ENCODE results near the gene GNG14. TPM values are rescaled to one million over a fixed set of nuclear protein-coding genes. Genes with fewer than 3 reads are reported as not detected.
A peak's percentile ranks its signal among the peaks of the same experiment; 100 is the strongest.

GNG14 gene
- polyA plus RNA-seq, 4 donors, result not detected

DNA sequence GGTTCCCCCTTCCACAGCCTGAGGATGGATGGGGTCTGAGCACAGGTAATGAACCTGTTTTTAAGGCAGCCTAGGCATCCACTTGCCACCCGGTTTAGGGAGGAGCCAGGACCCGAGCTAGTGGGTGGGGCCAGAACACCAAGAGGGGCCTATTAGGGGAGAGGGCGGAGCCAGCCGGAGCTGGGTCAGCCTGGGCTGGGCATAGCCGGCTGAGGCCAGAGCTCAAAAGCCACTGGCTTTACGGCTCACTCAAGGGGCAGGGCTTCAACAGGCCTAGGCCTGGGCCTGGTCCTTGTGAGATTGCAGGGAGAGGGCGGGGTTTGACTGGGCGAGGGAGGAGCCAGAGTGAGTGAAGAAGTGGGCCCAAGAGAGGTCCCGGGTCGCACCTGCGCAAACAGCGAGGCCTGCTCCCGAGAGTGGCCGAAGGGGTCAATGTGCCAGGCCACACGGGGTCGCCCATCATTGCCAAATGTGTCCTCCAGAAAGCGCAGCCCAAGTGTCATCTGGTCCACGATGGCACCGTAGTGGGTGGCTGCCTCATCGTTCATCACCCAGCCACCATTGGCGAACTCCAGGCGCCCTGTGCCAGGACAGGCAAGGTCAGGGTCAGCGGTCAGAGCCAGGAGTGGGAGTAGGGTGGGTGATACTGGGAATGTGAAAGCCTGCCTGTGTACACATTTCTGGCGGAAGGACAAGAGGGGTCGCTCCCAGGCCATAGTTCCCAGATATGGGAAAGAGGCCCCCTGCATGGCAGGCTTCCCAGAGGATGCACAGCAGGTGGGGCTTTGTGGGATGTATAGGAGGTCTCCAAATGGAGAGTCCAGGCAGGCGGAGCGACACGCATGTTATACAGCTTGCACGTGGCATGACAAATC lies 23.2 kb upstream of the GNG14 start:
- FAIRE-seq, result no peak
- H3K27me3 ChIP-seq (ENCODE audit: control insufficient read depth in 3 of 3, insufficient read depth in 3 of 3, low read length in 3 of 3), result no peaks in the 10 kb centered on the region
- WGBS, 3 donors, result 84 to 87% (median 84%) methylated on average over 29 of the region's 29 CpGs
- peaks cover 7 to 16% (median 12%) of the 10 kb centered on the region in 3 donors for H3K4me1 ChIP-seq (ENCODE audit: control insufficient read depth in 3 of 3, insufficient read depth in 2 of 3, low read depth in 1 of 3, low read length in 2 of 3)
- DNase-seq, result no peak
- peaks cover 2 to 68% (median 7%) of the 10 kb centered on the region in 3 donors for H3K36me3 ChIP-seq (ENCODE audit: control insufficient read depth in 3 of 3, insufficient read depth in 2 of 3, low read depth in 1 of 3, low read length in 3 of 3)
- H3K9me3 ChIP-seq (ENCODE audit: control insufficient read depth in 2 of 2, insufficient read depth in 1 of 2, low read depth in 1 of 2, low read length in 1 of 2), result no peaks in the 10 kb centered on the region
- H3K4me3 ChIP-seq (ENCODE audit: low read depth in 1 of 3, low read length in 3 of 3), result no peak overlapping the region
- peak overlapping the region in 1 of 3 donors; percentile 66 for H3K27ac ChIP-seq (ENCODE audit: low read depth in 1 of 3, low read length in 2 of 3)

DNA sequence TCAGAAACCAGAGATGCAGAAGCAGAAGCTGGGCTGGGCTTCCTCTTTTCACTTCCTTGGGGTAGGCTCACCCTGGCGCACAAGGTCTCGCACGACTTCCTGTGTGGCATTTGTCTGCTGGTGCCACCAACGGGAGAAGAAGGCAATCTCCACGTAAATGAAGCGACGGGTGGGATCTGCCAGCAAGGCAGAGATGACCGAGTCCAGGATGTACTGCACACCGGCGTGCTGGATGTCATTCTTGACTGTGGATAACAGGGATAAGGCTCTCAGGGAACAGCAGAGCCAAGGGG lies 22.6 kb upstream of the GNG14 start:
- DNase-seq, result no peak
- Histone ChIP-seq H3K4me1 (ENCODE audit: control insufficient read depth in 3 of 3, insufficient read depth in 2 of 3, low read depth in 1 of 3, low read length in 2 of 3) (peaks cover 9 to 17% (median 12%) of the 10 kb centered on the region in 3 donors), H3K27me3 (ENCODE audit: control insufficient read depth in 3 of 3, insufficient read depth in 3 of 3, low read length in 3 of 3) (no peaks in the 10 kb centered on the region), H3K9me3 (ENCODE audit: control insufficient read depth in 2 of 2, insufficient read depth in 1 of 2, low read depth in 1 of 2, low read length in 1 of 2) (no peaks in the 10 kb centered on the region), H3K4me3 (ENCODE audit: low read depth in 1 of 3, low read length in 3 of 3) (no peak overlapping the region), H3K36me3 (ENCODE audit: control insufficient read depth in 3 of 3, insufficient read depth in 2 of 3, low read depth in 1 of 3, low read length in 3 of 3) (peaks cover 2 to 64% (median 7%) of the 10 kb centered on the region in 3 donors), H3K27ac (ENCODE audit: low read depth in 1 of 3, low read length in 2 of 3) (peak overlapping the region in 1 of 3 donors; percentile 66)
- FAIRE-seq, result no peak
- WGBS, 3 donors, result 69 to 93% (median 81%) methylated on average over 10 of the region's 10 CpGs

DNA sequence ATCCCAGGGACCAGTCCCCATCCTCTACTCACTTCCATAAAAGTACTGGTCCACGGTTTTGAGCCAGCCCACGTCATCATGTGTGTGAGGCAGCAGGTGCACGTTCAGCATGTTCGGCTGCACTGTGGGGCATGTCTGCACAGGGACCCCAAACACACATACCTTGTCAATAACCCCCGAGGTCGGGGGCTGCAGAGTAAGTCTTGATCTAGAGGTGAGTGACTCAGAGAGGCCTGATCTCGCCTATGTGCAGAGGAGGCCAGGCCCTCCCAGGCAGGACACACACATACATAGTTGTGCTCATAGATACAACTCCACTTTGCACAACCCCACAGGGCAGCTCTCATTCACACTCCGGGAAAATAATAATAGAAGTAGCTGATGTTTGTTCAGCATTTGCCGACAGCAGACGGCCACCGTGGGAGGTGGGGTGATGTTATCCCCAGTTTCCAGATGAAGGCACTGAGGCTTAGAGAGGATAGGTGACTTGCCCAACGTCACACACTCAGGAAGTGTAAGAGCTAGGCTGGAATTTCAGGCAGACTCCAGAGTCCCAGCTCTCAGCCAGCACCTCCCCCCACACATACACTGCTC lies 22.0 kb upstream of the GNG14 start:
- Histone ChIP-seq H3K27ac (ENCODE audit: low read depth in 1 of 3, low read length in 2 of 3) (peak overlapping the region in 1 of 3 donors; percentile 66), H3K4me1 (ENCODE audit: control insufficient read depth in 3 of 3, insufficient read depth in 2 of 3, low read depth in 1 of 3, low read length in 2 of 3) (peaks cover 10 to 22% (median 12%) of the 10 kb centered on the region in 3 donors), H3K36me3 (ENCODE audit: control insufficient read depth in 3 of 3, insufficient read depth in 2 of 3, low read depth in 1 of 3, low read length in 3 of 3) (peaks cover 2 to 66% (median 7%) of the 10 kb centered on the region in 3 donors), H3K4me3 (ENCODE audit: low read depth in 1 of 3, low read length in 3 of 3) (peak overlapping the region; percentile 77 to 83 (median 82)), H3K9me3 (ENCODE audit: control insufficient read depth in 2 of 2, insufficient read depth in 1 of 2, low read depth in 1 of 2, low read length in 1 of 2) (no peaks in the 10 kb centered on the region), H3K27me3 (ENCODE audit: control insufficient read depth in 3 of 3, insufficient read depth in 3 of 3, low read length in 3 of 3) (no peaks in the 10 kb centered on the region)
- DNase-seq, result no peak
- WGBS, 3 donors, result 44 to 48% (median 47%) methylated on average over 12 of the region's 12 CpGs
- no peak for FAIRE-seq

DNA sequence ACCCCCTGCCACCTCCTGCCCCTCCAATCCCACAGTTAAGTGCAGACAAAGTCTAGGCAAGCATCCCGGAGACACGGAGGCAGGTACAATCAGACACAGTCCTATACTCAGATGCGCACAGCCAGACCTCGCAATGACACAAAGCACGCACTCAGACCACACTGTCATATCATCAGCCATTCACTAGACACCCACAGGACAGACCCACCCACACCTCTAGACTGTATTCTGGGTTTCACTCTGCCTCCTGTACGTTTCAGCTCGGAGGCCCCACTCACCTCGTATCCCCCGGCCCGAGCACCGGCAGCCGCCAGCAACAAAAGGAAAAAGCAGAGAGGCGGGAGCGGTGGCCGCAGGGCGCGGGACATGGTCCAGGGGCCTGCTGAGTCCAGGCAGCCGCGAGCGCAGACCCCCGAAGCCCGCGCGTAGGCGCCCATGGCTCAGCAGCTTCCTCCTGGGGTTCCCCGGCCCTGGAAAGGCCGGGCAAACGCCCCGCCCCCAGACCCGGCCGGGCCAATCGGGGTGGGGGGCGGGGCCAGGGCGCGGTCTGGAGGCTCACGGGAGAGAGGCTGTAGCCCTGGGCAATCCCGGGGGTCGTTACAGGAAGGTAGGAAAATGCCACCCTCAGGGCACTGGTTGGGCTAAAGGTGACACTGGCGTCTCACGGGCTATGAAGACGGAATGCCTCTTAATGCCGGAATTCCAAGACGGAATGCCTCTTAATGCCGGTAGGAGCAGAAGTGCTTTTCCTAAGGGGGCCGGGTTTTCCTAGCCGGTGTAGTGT lies 21.3 kb upstream of the GNG14 start, which contains the start of the genes MAN2B1 and WDR83:
MAN2B1 (minus strand) TSS at position 478 of the 784 bp plus-strand sequence; CDS start at position 437, 41 bp downstream.
WDR83 (plus strand) TSS at position 543 of the 784 bp plus-strand sequence. CDS start 2,984 bp downstream, outside the sequence.
- Histone ChIP-seq H3K9me3 (ENCODE audit: control insufficient read depth in 2 of 2, insufficient read depth in 1 of 2, low read depth in 1 of 2, low read length in 1 of 2) (no peaks in the 10 kb centered on the region), H3K27me3 (ENCODE audit: control insufficient read depth in 3 of 3, insufficient read depth in 3 of 3, low read length in 3 of 3) (no peaks in the 10 kb centered on the region), H3K4me3 (ENCODE audit: low read depth in 1 of 3, low read length in 3 of 3) (peak within 1 kb of the TSS; percentile 77 to 83 (median 82)), H3K4me1 (ENCODE audit: control insufficient read depth in 3 of 3, insufficient read depth in 2 of 3, low read depth in 1 of 3, low read length in 2 of 3) (peaks cover 10 to 22% (median 12%) of the 10 kb centered on the region in 3 donors), H3K27ac (ENCODE audit: low read depth in 1 of 3, low read length in 2 of 3) (peak within 1 kb of the TSS in 2 of 3 donors; percentile 50 to 66), H3K36me3 (ENCODE audit: control insufficient read depth in 3 of 3, insufficient read depth in 2 of 3, low read depth in 1 of 3, low read length in 3 of 3) (peaks cover 2 to 61% (median 4%) of the 10 kb centered on the region in 3 donors)
- 0 to 2% (median 1%) methylated on average over 44 to 46 of the region's 46 CpGs for WGBS, 3 donors
- DNase-seq, result peak; percentile 80 to 93
- FAIRE-seq, result no peak

DNA sequence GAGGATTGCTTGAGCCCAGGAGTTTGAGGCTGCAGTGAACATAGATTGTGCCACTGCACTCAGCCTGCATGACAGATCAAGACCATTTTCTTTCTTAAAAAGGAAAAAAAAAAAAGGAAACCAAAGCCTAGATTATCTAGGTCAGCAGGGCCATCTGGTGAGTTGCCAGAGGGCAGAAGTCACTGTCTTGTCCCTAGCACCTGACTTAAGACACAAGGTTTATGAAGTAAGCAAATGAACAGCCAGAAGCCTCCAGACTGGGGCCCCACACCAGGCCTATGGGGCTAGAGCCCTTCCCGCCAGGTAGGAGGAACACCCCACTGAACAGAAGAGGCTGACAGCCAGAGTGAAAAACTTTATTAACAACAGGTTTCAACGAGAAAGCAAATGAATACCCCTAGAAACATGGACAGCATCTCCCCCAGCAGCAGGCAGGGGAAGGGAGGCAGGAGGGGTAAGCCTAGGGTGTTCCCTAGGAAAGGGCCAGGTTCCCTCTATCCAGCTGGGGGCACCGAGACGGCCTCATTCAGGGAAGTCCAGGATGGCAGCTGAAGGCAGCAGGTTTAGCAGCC lies 20.0 kb upstream of the GNG14 start:
- Histone ChIP-seq H3K27ac (ENCODE audit: low read depth in 1 of 3, low read length in 2 of 3) (peak overlapping the region in 1 of 3 donors; percentile 14), H3K4me1 (ENCODE audit: control insufficient read depth in 3 of 3, insufficient read depth in 2 of 3, low read depth in 1 of 3, low read length in 2 of 3) (peaks cover 10 to 22% (median 12%) of the 10 kb centered on the region in 3 donors), H3K27me3 (ENCODE audit: control insufficient read depth in 3 of 3, insufficient read depth in 3 of 3, low read length in 3 of 3) (no peaks in the 10 kb centered on the region), H3K4me3 (ENCODE audit: low read depth in 1 of 3, low read length in 3 of 3) (peak overlapping the region in 1 of 3 donors; percentile 86), H3K36me3 (ENCODE audit: control insufficient read depth in 3 of 3, insufficient read depth in 2 of 3, low read depth in 1 of 3, low read length in 3 of 3) (peaks cover 3 to 61% (median 3%) of the 10 kb centered on the region in 3 donors), H3K9me3 (ENCODE audit: control insufficient read depth in 2 of 2, insufficient read depth in 1 of 2, low read depth in 1 of 2, low read length in 1 of 2) (no peaks in the 10 kb centered on the region)
- WGBS, 3 donors, result 53 to 75% (median 65%) methylated on average over 4 of the region's 4 CpGs
- FAIRE-seq (no peak), DNase-seq (peak in 1 of 2 donors; percentile 38)

DNA sequence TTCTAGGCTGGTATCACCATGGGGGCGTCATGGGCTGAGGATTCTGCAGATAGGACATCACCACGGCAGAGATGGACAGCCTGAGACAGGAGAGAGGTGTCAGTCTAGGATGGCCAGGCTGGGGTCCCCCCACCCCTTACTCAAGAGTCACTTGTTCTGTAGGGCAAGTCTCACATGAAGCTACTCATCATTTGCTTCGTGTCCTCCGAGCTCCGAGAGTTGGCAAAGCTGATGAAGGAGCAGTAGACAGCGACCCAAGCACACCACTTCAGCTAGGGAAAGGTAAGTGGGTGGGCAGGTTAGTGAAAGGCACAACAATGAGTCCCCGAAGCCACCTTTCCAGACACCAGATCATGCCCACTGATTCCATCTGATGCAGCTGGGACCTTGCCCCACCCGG lies 19.5 kb upstream of the GNG14 start:
- H3K9me3 ChIP-seq (ENCODE audit: control insufficient read depth in 2 of 2, insufficient read depth in 1 of 2, low read depth in 1 of 2, low read length in 1 of 2), result no peaks in the 10 kb centered on the region
- DNase-seq, result no peak
- no peak for FAIRE-seq
- H3K4me3 ChIP-seq (ENCODE audit: low read depth in 1 of 3, low read length in 3 of 3), result peak overlapping the region in 2 of 3 donors; percentile 86 to 88
- peak overlapping the region in 2 of 3 donors; percentile 93 to 94 for H3K27ac ChIP-seq (ENCODE audit: low read depth in 1 of 3, low read length in 2 of 3)
- WGBS, 3 donors, result 57 to 70% (median 62%) methylated on average over 8 of the region's 8 CpGs
- H3K4me1 ChIP-seq (ENCODE audit: control insufficient read depth in 3 of 3, insufficient read depth in 2 of 3, low read depth in 1 of 3, low read length in 2 of 3), result peaks cover 10 to 22% (median 12%) of the 10 kb centered on the region in 3 donors
- peaks cover 3 to 61% (median 3%) of the 10 kb centered on the region in 3 donors for H3K36me3 ChIP-seq (ENCODE audit: control insufficient read depth in 3 of 3, insufficient read depth in 2 of 3, low read depth in 1 of 3, low read length in 3 of 3)
- no peaks in the 10 kb centered on the region for H3K27me3 ChIP-seq (ENCODE audit: control insufficient read depth in 3 of 3, insufficient read depth in 3 of 3, low read length in 3 of 3)

DNA sequence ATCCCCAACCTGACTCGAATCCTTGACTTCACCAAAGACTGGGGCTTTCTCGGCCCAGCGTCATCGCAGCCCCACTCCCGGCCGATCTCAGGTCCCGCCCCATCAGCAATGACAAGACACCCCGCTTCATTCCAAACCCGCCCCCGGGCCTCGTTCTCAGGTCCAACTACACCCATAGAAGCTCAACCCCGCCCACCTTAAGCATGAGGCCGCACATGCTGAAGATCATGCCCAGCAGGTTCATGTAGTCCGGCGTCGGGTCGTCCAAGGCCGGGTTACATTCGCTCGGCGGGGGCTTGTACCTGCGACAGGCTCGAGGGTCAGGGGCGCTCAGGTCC lies 18.9 kb upstream of the GNG14 start:
- DNase-seq (peak; percentile 35 to 75), FAIRE-seq (no peak)
- H3K27me3 ChIP-seq (ENCODE audit: control insufficient read depth in 3 of 3, insufficient read depth in 3 of 3, low read length in 3 of 3), result no peaks in the 10 kb centered on the region
- peak overlapping the region; percentile 77 to 88 (median 86) for H3K4me3 ChIP-seq (ENCODE audit: low read depth in 1 of 3, low read length in 3 of 3)
- H3K4me1 ChIP-seq (ENCODE audit: control insufficient read depth in 3 of 3, insufficient read depth in 2 of 3, low read depth in 1 of 3, low read length in 2 of 3), result peaks cover 10 to 22% (median 12%) of the 10 kb centered on the region in 3 donors
- WGBS, 3 donors, result 0 to 1% (median 1%) methylated on average over 24 of the region's 24 CpGs
- peaks cover 0 to 60% (median 6%) of the 10 kb centered on the region in 3 donors for H3K36me3 ChIP-seq (ENCODE audit: control insufficient read depth in 3 of 3, insufficient read depth in 2 of 3, low read depth in 1 of 3, low read length in 3 of 3)
- H3K9me3 ChIP-seq (ENCODE audit: control insufficient read depth in 2 of 2, insufficient read depth in 1 of 2, low read depth in 1 of 2, low read length in 1 of 2), result no peaks in the 10 kb centered on the region
- peak overlapping the region; percentile 74 to 94 (median 93) for H3K27ac ChIP-seq (ENCODE audit: low read depth in 1 of 3, low read length in 2 of 3)

Measured in small intestine (tissue), 7 donors.